GM18517 (cell line): ENCODE data around the gene IER3.

Source experiments
- ATAC-seq: cut with Tn5 transposase; IDR thresholded peaks from one replicate; pipeline ENCODE4 v1.9.1; 2021; ENCODE audit warnings: mild to moderate bottlenecking, moderate library complexity; ENCODE audit not compliant: unreplicated experiment

IER3 gene

DNA sequence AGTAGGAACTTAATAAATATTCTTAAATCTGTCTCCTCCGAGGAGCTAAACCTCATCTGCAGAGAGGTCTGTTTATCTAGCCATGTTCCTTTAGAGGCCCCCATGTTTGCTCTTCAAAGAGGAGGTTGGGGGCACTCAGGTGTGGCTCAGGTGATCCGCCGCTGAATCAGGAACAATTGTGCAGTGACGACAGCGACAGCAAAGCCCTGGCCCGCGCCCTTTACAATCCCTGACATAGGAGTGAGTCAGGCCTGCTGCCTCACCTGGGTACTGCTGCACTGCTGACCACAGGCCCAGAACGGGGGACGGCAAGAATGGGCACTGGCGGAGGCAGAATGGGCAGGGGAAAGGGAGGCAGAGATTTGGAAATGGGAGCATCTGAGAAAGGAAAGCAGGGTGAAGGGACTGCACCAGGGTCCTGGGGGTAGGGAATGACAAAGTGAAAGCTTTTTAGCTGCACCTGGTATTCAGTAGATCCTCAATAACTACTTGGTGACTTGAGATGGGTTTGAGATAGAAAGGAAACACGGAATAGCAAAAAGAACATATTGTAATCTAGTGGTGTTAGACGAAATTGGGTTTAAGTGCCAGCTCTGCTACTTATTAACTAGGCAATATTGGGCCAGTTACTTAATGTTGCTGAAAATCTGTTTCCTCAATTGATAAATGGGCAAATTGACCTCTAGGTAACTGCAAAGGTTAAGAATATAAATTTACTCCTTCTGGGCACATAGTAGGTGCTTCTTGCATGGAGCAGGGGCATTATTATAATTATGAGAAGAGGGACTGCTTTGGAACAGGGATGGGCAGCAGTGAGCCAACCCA lies 5.4 kb upstream of the IER3 start:
- no peak for ATAC-seq

DNA sequence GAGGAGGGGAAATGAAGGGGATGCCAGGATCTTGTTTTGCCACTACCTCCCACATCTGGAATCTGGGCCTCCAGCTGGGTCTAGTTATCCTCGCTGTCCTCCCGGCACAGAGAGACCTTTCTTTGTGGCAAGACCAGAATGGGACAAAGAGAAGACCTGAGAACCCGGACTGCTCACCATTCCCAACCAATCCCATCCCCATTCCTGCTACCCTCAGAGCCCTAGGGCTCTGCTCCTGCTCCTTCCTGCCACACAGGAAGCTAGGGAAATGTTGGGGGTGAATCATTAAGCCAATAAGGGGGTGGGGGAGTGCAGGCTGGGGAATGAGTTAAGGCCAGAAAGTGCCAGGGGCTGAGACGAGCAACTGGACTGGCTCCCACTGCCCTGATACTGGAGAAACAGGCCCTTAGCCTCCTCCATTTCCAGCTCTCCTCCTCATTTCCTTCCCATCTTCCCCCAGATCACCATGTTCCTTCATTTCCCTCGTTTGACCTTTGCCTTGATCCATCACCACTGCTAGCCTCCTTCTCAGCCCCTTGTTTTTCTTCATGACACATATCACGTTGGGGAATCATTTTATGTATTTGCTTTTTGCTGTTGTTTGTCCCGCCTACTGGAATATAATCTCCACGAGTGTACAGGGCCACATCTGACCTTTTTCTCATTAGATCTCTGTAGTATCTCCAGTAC lies 4.6 kb upstream of the IER3 start:
- ATAC-seq: no peak

DNA sequence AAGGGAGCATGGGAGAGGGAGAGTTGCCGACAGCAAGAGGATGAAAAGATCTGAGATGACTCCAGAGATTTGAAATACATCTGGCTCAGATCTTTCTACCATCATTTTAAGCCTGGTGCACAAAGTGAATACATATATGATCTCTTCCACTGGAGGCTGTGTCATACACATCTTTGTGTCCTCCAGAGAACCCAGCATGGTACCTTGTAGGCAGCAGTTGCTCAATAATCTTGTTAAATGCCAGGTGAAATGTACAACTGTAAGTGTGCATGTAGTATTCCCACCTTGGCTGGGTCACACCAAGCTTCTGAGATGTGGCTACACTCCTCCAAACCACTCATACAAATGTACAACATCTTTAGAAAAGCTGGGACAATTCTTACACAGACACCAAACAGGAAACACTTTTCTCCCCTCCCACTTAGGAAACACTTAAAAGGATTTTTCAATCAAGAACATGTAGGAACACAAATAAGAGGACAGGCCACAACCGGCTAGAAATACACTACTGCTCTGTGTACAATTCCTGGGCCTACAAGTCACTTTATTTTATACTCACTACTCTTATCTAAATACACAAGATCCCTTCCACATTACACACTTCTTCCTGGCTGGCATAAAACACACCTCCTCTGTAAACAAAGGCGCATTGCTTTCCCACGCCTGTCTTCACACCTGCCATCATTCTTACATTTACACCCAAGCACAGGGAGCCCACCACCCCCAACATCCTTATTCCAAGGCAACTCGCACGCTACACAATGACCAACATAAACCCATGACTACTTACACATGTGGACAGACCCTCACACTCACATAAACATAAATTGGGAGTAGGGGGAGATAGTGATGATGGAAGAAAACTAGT lies 3.8 kb upstream of the IER3 start:
- no peak for ATAC-seq

DNA sequence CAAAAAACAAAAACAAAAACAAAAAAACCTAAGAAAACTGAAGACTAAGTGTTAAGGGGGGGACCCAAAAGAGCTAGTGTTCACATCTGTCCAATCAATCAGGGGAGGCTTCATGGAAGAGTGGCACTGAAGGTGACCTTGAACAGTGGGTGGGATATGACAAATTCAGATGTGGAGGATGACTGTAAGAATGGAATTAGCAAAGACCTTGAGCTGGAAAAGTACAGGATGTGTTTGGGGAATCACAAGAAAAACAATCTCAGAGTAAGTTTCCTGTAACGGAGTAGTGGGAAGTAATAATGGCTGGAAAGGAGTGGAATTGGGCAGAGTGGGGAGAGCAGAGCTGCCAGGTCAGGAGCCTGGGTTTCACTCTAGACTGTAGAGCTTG lies 2.9 kb upstream of the IER3 start:
- ATAC-seq: no peak

DNA sequence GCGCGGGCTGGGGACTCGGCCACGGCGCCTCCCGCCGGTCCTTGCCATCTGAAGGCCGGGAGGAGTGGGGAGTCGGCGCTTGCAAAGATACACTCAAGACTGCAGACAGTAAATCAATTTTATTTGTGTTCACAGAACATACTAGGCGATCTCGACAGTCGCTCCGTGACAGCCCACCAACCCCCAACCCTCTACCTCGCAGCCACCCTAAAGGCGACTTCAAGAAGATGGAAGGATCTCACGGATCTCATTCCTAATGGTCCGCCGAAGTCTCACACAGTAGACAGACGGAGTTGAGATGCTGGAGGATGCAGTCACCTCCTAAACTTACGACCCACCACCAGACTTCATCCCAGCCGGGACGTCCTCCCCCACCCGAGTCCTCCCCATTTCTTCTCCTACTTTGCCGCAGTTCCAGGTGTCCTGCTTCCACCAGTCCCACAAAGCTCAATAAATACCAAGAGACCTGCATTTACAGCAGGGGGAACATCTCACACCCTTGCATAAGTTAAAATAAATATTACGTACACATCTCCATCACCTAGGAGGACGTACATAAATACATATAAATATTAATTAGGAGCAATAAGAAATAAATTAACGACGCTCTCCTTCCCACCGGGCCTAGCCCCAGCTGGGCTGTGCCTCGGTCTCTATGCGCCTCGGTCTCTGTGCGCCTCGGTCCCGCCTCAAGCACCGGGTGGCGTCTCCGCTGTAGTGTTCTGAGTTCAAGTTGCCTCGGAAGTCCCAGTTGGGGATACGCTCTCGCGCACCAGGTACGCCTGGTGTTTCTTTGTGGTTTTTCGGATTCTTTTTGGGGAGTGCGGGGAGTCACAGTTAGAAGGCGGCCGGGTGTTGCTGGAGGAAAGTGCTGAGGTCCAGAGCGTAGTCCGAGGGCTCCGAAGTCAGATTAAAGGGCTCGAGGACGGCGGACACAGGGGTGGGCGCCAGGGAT lies 971 bp downstream of the IER3 start:
- ATAC-seq: no peak

DNA sequence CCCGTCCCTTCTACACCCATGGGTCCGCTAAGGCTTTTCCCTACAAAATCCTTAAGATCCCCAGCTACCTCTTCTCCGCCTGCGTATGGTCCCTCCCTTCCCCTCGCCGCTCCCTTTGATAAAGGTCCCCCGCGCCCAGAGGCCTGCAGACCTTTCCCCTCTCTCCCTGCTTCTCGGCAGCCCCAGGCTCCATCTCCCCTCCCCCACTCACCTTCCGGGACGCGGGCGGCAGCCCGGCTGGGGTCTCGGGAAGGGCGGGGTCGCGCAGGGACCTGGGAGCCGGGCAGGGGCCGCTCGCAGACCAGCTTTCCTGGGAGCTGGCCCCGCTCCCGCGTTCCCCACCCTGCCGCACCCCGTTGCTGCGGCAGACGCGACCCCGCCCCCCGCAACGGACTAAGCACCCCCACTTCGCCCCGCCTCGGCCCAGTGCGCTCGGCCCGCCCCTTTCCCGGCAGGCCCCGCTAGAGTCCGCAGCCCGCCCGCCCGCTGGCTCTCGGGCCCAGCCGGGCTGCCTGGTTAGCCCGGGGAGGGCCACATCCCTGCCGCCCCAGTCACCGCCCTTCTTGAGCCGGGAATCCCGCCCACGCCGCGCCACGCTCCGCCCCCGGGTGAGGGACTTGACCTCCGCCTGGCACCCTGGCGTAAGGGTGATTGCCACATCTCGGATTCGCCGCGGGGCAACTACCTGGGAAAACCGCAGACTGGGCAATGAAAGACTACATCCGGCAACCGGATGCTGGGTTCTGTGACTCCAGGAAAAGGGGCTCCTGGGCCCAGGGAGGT lies 1.8 kb downstream of the IER3 start, which contains the start of gene FLOT1:
Gene FLOT1, minus strand, starts transcription at position 372 of the 783 bp plus-strand sequence. CDS start 498 bp downstream, outside the sequence.
- peak; percentile 56 for ATAC-seq

DNA sequence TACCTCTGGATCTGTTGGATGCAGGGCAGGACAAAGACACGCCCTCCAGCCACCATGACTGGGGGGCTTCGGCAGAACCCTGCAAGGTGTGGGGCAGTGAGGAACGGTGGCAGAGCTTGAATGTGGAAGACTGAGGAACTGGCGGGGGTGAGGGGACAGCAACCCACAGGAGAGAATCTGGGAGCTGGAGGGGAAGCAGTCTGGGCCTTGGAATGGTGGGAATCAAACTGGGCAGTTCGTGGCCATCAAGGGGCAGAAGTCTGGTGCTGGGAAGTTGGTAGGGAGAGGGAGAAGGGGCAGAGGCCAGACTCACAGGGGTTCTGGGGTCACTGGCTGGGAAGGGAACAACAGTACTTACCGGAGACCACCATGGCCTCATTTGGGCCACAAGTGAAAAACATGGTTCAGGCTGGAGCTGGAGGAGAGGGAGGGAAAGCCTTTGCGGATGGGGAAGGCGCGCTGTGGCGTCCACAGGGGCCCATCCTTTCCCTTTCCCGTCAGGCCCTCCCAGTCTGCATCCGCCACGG lies 2.5 kb downstream of the IER3 start:
- ATAC-seq: no peak

DNA sequence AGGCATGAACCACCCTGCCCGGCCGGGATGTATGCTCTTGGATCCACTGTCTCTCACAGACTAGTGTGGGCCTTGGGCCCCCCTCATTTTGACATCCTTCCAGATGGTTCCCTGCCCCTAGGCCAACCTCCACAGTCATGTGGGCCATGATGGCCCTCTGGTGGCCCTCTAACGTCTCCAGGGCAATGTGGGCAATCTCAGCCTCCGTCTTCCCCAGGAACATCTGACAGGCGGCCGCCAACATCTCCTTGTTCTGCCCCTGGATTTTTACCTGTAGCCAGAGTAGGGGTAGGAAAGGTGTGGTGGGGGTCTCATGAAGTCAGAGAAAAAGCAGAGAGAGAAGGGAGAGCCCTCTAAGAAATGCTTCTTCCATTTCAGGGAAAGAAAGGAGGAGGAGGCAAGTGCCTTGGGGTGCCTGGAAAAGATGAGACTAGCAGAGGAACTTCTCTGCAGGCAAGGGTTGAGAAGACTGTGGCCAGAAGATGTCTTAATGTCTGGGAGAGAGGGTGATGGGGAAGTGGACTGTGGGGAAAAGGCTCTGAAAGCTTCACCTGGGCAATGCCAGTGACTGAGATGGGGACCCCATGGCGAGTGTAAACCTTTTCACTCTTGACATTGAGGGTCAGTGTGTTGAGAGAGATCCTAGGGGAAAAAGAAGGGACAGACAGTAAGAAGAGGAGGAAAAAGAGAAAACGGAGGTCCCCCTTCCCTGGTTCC lies 3.1 kb downstream of the IER3 start:
- ATAC-seq: no peak

DNA sequence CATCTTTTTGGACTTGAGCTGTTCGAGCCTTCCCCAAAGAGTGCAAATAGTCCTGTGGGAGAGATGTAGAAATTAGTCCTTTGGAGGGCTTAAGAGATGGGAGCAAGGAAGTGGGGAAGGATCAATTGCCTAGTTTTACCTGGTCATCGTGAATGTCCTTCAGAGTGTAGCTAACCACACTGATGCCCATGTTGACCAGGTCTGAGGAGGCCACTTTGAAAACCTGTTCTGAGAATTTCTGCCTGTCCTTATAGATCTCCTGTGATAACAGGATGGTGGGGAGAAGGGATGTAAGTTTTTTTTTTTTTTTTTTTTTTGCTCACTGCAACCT lies 3.8 kb downstream of the IER3 start:
- ATAC-seq: no peak

DNA sequence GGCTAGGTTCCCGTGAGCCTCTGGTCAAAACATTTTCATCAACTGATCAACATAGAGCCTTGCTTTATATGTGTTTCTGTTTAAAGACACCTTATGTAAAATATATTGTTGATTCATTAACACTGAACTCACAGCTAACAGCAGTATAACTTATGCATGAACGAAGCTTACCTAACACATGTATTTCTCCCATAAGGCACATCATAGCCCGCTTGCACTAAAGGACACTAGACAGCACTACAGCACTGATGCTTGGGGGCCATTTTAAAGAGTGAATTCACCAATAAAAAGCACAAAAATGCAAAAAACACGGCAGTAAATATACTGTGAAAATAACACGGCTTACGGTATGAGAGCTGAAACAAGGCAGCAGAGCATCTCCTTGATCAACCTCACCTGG lies 5.8 kb downstream of the IER3 start:
- ATAC-seq: no peak

DNA sequence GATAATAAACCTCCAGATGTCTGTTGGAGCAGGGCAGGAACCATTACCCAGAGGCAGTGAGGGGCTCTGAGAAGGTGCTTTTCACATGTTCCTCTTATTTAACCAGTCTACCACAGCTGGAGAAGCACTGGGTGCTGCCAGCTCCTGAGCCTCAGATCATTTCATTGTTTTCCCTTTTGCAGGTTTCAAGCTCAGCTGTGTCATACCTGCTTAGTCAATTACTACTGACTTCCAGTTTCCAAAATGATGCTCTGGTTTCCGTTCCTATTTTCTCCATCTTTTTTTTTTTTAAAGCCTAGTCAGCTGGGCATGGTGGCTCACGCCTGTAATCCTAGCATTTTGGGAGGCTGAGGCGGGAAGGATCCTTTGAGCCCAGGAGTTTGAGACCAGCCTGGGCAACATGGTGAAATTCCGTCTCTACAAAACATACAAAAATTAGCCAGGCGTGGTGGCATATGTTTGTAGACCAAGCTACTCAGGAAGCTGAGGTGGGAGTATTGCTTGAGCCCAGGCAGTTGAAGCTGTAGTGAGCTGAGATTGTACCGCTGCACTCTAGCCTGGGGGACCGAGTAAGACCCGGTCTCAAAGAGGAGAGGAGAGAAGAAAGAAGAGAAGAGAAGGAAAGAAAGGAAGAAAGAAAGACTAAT lies 8.6 kb downstream of the IER3 start:
- ATAC-seq: no peak

DNA sequence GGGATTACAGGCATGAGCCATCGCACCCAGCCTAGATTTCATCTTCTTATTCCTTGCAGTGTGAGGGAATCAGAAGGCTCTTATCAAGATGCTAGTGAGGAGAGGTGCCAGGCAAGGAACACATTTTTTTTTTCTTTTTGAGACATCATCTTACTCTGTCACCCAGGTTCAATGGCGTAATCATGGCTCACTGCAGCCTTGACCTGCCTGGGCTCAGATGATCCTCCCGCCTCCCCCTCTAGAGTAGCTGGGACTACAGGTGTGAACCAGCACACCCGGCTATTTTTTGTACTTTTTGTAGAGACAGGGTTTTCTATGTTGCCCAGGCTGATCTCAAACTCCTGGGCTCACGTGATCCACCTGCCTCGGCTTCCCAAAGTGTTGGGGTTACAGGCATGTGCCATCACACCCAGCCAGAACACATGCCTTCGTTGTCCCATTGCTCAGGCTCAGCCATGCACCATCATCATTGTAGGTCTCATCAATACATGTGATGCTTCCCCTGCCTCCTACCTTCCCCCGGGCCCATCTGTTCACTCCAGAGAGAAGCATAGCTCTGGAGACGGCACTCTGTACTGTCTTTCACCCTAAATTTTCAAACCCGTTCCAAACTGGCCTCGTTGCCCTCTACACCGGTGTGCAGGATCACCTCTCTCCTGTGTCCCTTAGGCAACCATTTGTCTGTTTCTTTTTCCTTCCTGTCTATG lies 12.0 kb downstream of the IER3 start:
- ATAC-seq: no peak

DNA sequence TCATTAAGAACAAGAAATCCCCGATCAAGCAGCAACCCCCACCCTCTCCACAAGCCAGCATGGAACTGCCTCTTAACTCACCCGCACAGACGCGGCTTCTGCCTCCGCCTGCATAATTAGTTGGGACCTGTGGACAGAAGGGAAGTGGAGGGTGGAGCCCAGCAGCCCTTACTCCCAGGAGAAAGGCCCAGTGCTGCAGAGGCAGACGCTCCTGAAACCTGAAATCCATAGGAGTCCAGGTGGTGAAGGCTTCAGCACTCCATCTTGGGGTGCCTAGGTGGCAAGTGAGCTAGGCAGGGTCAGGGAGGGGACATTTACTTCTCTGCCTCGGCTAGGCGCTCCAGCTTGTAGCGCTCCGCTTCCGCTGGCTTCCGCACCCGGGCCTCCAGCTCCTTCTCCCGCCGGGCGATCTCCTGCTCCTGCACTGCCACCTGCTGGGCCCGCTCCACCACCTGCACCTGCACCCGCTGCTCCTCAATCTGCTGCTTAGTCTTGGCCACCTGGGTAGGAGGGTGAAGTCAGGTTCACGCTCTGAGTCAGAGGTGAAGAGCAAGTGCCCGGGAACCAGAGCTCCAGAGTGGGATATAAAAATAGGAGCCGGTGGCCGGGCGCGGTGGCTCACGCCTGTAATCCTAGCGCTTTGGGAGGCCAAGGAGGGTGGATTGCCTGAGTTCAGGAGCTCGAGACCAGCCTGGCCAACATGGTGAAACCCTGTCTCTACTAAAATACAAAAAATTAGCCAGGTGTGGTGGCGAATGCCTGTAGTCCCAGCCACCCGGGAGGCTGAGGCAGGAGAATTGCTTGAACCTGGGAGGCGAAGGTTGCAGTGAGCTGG lies 13.5 kb downstream of the IER3 start:
- no peak for ATAC-seq

DNA sequence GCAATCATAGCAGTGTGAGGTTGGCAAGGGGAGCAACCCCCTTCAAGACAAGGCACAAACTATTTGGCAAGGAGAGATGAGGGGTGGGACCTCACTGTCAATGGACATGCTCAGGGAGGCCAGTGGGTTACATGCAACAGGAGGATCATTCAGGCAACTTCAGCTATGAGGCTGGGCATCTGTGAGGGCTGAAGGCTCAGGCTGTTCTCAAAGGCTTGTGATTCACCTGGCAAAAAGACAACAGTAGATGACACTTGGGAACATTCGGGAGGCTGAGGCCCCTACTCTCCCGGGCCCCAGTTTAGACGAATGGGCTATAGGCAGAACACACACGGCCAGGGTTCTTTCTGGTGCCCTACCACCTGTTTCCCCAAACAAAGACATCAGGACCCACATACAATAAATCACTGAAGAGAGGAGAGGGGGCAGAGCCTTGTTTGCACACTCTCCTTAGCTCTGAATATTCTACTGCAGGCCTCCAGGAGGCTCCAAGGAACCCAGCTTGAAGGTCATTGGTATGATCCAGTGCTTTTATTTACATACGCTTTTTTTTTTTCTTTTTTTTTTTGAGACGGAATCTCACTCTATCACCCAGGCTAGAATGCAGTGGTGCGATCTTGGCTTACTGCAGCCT lies 16.3 kb downstream of the IER3 start:
- no peak for ATAC-seq

DNA sequence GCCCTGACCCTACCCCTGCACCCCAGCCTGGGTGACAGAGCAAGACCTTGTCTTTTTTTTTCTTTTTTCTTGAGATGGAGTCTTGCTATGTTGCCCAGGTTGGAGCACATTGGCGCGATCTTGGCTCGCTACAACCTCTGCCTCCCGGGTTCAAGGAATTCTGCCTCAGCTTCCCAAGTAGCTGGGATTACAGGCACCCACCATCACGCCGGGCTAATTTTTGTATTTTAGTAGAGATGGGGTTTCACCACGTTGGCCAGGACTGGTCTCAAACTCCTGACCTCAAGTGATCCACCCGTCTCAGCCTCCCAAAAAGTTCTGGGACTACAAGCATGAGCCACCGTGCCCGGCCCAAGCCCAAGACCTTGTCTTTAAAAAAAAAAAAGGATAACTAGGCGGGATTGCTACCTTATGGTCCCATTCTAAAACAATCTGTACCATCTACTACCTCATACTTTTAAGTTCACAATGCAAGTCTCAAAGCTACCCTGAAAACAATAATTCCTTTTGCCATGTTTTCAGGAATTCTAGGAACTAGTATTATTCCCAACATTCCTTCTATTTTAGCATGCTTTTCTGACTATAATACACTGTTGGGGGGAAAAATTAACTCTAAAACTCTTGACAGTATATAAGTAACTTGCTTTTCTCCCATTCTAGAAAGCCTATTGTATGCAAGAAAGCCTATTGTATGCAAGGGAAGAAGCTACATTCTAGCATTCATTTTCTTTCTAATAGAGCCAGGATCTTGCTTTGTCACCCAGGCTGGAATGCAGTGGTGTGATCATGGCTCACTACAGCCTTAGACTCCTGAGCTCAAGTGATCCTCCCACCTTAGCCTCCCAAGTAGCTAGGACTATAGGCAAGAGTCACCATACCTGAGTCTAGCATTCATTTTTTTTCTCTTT lies 17.6 kb downstream of the IER3 start:
- no peak for ATAC-seq
